Activated T-cell treated with anti-CD3 and anti-CD28 coated beads, Interleukin-2, amount 50 U/mL, for 24 hours (primary cell): Measurements from ENCODE around the gene RALBP1.

Source experiments
- DNase-seq: peaks from one replicate; pipeline ENCODE4 v3.0.0-alpha.2; 2020
- H3K27ac Mint-ChIP-seq: 2 replicates; pipeline ENCODE4 v1.8.0; 2020; ENCODE audit warnings: mild to moderate bottlenecking, mixed read lengths
- H3K27me3 Mint-ChIP-seq: 2 replicates; pipeline ENCODE4 v1.8.0; 2020; ENCODE audit warnings: mixed read lengths
- H3K36me3 Mint-ChIP-seq: 2 replicates; pipeline ENCODE4 v1.8.0; 2020; ENCODE audit warnings: low read depth, mixed read lengths
- H3K4me1 Mint-ChIP-seq: 2 replicates; pipeline ENCODE4 v1.8.0; 2020; ENCODE audit warnings: low read depth, mixed read lengths
- H3K4me3 Mint-ChIP-seq: 2 replicates; pipeline ENCODE4 v1.8.0; 2020; ENCODE audit warnings: mild to moderate bottlenecking, moderate library complexity, mixed read lengths
- H3K9me3 Mint-ChIP-seq: 2 replicates; pipeline ENCODE4 v1.8.0; 2020; ENCODE audit warnings: mixed read lengths

The RALBP1 gene

DNA sequence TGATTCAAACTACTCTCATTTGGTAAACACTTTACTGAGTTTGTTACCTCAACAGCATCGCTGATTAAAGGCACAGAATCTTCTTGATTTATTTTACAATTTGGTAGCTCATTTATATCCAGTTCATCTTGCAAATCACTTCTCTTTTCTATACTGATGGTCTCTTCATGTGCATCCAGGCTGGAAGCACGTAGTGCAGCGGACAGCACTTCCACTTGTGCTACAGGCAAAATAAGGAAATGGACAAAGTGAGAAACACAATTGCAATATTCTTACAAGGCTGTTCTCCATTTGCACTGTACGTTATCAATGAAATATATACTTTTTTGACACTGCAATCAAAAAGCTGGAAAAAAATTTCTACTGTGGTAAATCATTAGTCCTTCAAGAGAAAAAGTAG lies 88.0 kb downstream of the RALBP1 start:
- Mint-ChIP-seq H3K27me3 (no peaks in the 10 kb centered on the region), H3K9me3 (no peaks in the 10 kb centered on the region), H3K4me1 (no peaks in the 10 kb centered on the region), H3K4me3 (no peak overlapping the region), H3K36me3 (peaks cover 68% of the 10 kb centered on the region), H3K27ac (no peak overlapping the region)
- DNase-seq, result no peak

DNA sequence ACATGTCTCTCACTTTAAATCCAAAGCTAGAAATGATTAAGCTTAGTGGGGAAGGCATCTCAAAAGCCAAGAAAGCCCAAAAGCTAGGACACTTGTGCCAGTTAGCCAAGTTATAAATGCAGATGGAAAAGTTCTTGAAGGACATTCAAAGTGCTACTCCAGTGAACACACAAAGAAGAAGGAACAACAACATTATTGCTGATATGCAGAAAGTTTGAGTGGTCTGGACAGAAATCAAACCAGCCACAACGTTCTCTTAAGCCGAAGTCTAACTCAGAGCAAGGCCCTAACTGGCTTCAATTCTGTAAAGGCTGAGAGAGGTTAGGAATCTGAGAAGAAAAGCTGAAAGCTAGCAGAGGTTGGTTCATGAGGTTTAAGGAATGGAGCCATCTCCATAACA lies 90.1 kb downstream of the RALBP1 start:
- Mint-ChIP-seq H3K4me3 (no peak overlapping the region), H3K4me1 (no peaks in the 10 kb centered on the region)

GRCh38 chr18:9568186-9568585 lies 92.9 kb downstream of the RALBP1 start:
- peaks cover 57% of the 10 kb centered on the region for H3K36me3 Mint-ChIP-seq
- no peak overlapping the region for H3K4me3 Mint-ChIP-seq
- H3K9me3 Mint-ChIP-seq, result no peaks in the 10 kb centered on the region
- no peaks in the 10 kb centered on the region for H3K4me1 Mint-ChIP-seq
- DNase-seq, result no peak
- no peaks in the 10 kb centered on the region for H3K27me3 Mint-ChIP-seq
- H3K27ac Mint-ChIP-seq, result no peak overlapping the region

More for the DNA sequence above, 90.1 kb downstream of the RALBP1 start:
- Mint-ChIP-seq H3K27me3 (no peaks in the 10 kb centered on the region), H3K27ac (no peak overlapping the region), H3K9me3 (no peaks in the 10 kb centered on the region), H3K36me3 (peaks cover 66% of the 10 kb centered on the region)
- no peak for DNase-seq

DNA sequence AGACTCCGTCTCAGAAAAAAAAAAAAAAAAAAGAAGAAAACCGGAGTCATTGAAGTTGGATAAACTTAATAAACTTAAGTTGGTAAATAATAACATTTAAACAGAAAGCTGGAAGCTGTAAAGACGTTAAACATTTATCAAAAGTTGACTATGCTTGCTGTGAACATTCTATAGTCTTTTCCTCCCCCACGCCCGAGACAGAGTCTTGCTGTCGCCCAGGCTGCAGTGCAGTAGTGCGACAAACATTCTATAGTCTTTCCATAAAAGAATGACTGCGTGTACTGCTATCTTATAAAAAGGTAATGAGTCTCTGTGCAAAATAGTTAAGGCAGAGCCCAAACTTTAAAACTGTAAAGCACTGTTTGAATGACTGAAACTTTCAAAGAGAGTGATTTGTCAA lies 93.9 kb downstream of the RALBP1 start:
- Mint-ChIP-seq H3K27me3 (no peaks in the 10 kb centered on the region), H3K36me3 (peaks cover 55% of the 10 kb centered on the region), H3K4me1 (no peaks in the 10 kb centered on the region), H3K9me3 (no peaks in the 10 kb centered on the region), H3K27ac (no peak overlapping the region), H3K4me3 (no peak overlapping the region)
- DNase-seq, result no peak

- Mint-ChIP-seq H3K36me3 (peaks cover 61% of the 10 kb centered on the region), H3K9me3 (no peaks in the 10 kb centered on the region), H3K4me1 (no peaks in the 10 kb centered on the region), H3K27me3 (no peaks in the 10 kb centered on the region), H3K4me3 (no peak overlapping the region), H3K27ac (no peak overlapping the region)
- no peak for DNase-seq
Observed at GRCh38 chr18:9570255-9570654, 94.9 kb downstream of the RALBP1 start.

DNA sequence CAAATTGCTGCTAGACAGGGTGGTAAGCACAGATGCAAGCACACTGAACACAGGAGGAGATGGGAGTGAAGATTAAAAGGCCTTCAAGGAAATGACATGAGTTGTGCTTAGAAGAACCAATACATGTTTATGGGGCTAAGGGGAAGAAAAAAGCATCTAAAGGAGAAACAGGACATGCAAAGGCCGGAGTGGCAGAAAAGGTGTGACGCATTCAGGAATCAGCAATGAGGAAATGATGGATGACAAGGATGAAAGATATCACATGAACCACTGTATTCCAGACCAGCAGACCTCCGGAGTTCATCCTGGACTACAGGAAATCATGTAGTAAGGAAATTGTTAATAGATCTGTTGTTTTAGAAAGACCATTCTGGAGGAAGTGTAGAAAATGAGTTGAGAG lies 96.2 kb downstream of the RALBP1 start:
- H3K36me3 Mint-ChIP-seq, result peaks cover 68% of the 10 kb centered on the region
- H3K27me3 Mint-ChIP-seq, result no peaks in the 10 kb centered on the region
- H3K4me3 Mint-ChIP-seq, result no peak overlapping the region
- H3K27ac Mint-ChIP-seq, result no peak overlapping the region
- no peaks in the 10 kb centered on the region for H3K4me1 Mint-ChIP-seq
- no peak for DNase-seq
- no peaks in the 10 kb centered on the region for H3K9me3 Mint-ChIP-seq

DNA sequence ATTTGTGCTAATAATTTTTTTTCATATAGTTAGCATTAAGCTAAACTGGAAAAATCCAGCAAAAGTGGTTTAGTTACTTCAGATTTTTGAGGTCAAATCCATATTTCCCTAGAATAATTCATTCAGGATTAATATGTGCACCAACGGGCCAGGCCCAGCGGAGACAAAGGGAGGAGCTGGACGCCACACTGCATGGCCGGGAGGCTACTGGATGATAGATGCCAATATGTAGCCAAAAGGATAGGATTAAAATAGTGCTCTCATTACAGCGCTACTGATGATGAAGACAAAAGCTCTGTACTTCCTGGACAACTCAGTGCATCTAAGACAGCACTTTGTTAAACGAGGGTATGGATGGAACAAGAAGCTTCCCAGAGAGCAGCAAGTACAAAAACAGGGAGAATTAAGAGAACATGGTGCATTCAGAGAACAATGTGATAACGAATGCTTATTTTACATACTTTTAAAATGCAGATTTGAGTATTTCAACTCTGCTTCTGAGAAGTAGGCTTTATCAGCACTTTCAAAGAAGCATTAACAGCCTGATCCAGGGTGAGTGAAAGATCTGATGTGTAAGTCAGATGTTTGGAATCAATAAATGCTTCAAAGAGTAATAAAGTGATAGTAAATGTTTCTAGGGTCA lies 99.3 kb downstream of the RALBP1 start:
- H3K27ac Mint-ChIP-seq, result no peak overlapping the region
- H3K4me3 Mint-ChIP-seq, result no peak overlapping the region

DNA sequence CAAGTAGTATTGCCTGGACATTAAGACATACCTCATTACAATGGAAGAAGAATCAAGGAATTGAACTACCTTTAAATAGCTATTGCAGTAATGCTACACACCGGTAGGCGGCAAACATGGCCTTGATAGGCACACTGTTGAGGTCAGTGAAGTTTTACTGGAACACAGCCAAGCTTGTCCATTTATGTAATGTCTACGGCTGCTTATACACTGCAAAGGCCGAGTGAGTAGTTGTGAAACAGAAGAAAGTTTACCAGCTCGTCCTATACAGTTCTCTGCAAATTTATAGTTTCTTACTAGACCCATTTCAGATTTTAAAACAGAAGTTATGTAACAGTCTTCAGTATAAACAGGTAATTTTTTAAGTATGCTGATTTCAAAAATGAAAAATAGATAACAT lies 100.2 kb downstream of the RALBP1 start:
- Mint-ChIP-seq H3K4me1 (no peaks in the 10 kb centered on the region), H3K4me3 (no peak overlapping the region), H3K27me3 (no peaks in the 10 kb centered on the region), H3K27ac (no peak overlapping the region), H3K9me3 (no peaks in the 10 kb centered on the region), H3K36me3 (peaks cover 66% of the 10 kb centered on the region)
- no peak for DNase-seq

More for the DNA sequence above, 99.3 kb downstream of the RALBP1 start:
- H3K36me3 Mint-ChIP-seq, result peaks cover 66% of the 10 kb centered on the region
- DNase-seq, result no peak
- H3K9me3 Mint-ChIP-seq, result no peaks in the 10 kb centered on the region
- H3K4me1 Mint-ChIP-seq, result no peaks in the 10 kb centered on the region
- H3K27me3 Mint-ChIP-seq, result no peaks in the 10 kb centered on the region

GRCh38 chr18:9577361-9577760 lies 102.0 kb downstream of the RALBP1 start:
- H3K4me3 Mint-ChIP-seq, result no peak overlapping the region
- H3K4me1 Mint-ChIP-seq, result no peaks in the 10 kb centered on the region
- H3K27ac Mint-ChIP-seq, result no peak overlapping the region
- H3K27me3 Mint-ChIP-seq, result no peaks in the 10 kb centered on the region
- DNase-seq, result no peak
- peaks cover 2% of the 10 kb centered on the region for H3K9me3 Mint-ChIP-seq
- peaks cover 70% of the 10 kb centered on the region for H3K36me3 Mint-ChIP-seq

DNA sequence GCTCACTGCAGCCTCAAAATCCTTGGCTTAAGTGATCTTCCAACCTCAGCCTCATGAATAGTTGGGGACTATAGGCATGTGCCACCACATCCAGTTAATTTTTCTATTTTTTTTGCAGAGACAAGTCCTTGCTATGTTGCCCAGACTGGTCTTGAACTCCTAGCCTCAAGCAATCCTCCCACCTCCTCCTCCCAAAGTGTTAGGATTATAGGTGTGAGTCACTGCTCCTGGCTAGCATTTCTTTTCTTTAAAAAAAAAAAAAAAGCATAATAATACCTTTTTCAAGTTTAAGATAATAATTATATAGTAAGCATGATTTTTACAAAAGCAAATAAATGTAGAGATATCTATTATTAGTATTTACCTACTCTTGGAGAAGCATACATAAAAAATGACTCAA lies 103.0 kb downstream of the RALBP1 start:
- no peak overlapping the region for H3K4me3 Mint-ChIP-seq
- H3K27me3 Mint-ChIP-seq, result no peaks in the 10 kb centered on the region
- peaks cover 77% of the 10 kb centered on the region for H3K36me3 Mint-ChIP-seq
- no peaks in the 10 kb centered on the region for H3K4me1 Mint-ChIP-seq
- peaks cover 5% of the 10 kb centered on the region for H3K9me3 Mint-ChIP-seq
- H3K27ac Mint-ChIP-seq, result no peak overlapping the region
- no peak for DNase-seq

- H3K36me3 Mint-ChIP-seq, result peaks cover 80% of the 10 kb centered on the region
- no peak for DNase-seq
- H3K27ac Mint-ChIP-seq, result no peak overlapping the region
- no peaks in the 10 kb centered on the region for H3K27me3 Mint-ChIP-seq
- peaks cover 5% of the 10 kb centered on the region for H3K9me3 Mint-ChIP-seq
- no peaks in the 10 kb centered on the region for H3K4me1 Mint-ChIP-seq
- H3K4me3 Mint-ChIP-seq, result no peak overlapping the region
Observed at GRCh38 chr18:9581667-9582066, 106.4 kb downstream of the RALBP1 start.

- Mint-ChIP-seq H3K4me3 (no peak overlapping the region), H3K27me3 (no peaks in the 10 kb centered on the region), H3K36me3 (peaks cover 79% of the 10 kb centered on the region), H3K27ac (no peak overlapping the region), H3K4me1 (no peaks in the 10 kb centered on the region), H3K9me3 (peaks cover 5% of the 10 kb centered on the region)
- DNase-seq, result no peak
Observed at GRCh38 chr18:9586814-9587213, 111.5 kb downstream of the RALBP1 start.
